ENCODE measurements around the gene ZNF266. TPM values are rescaled to one million over a fixed set of nuclear protein-coding genes. Genes with fewer than 3 reads are reported as not detected.

Gene ZNF266
- polyA plus RNA-seq (2013, experiment 1 of 2), result 10.7 TPM
- 11.9 TPM for polyA plus RNA-seq (2013, experiment 2 of 2)

- Histone ChIP-seq H3K9me3 (ENCODE audit: insufficient read depth, low read depth, low read length) (peaks cover 19% of the 10 kb centered on the region), H3K27me3 (ENCODE audit: insufficient read depth, low read length) (no peaks in the 10 kb centered on the region), H3K4me1 (ENCODE audit: insufficient read depth, low read length) (no peaks in the 10 kb centered on the region; the same call in 1 of the 2 replicates), H3K4me3 (ENCODE audit: low read length) (peak within 1 kb of the TSS; percentile 91), H3K27ac (ENCODE audit: low read depth, low read length) (peak within 1 kb of the TSS; percentile 85), H3K36me3 (ENCODE audit: insufficient read depth, low read length) (peaks cover 21% of the 10 kb centered on the region), H3K9ac (ENCODE audit: low read depth, low read length) (peak within 1 kb of the TSS; percentile 89)
- WGBS, result 20% methylated on average over 55 of the region's 56 CpGs
Observed at GRCh38 chr19:9435279-9436268, at the start of gene ZNF266. TSS of gene ZNF266 (minus strand) at chr19:9435573. CDS start at chr19:9420089, 15,484 bp downstream.

- H3K27me3 ChIP-seq (ENCODE audit: insufficient read depth, low read length), result no peaks in the 10 kb centered on the region
- WGBS, result 86% methylated on average over 2 of the region's 2 CpGs
- H3K36me3 ChIP-seq (ENCODE audit: insufficient read depth, low read length), result 0 out of 2 replicates have a peak, but pooled peaks cover 9% of the 10 kb centered on the region
- H3K4me1 ChIP-seq (ENCODE audit: insufficient read depth, low read length), result no peaks in the 10 kb centered on the region
- H3K27ac ChIP-seq (ENCODE audit: low read depth, low read length), result no peak overlapping the region
- peaks cover 62% of the 10 kb centered on the region for H3K9me3 ChIP-seq (ENCODE audit: insufficient read depth, low read depth, low read length)
- no peak overlapping the region for H3K9ac ChIP-seq (ENCODE audit: low read depth, low read length)
- H3K4me3 ChIP-seq (ENCODE audit: low read length), result no peak overlapping the region
Observed at GRCh38 chr19:9485140-9485539, 49.8 kb upstream of the ZNF266 start.

GRCh38 chr19:9474975-9475374 is 39.6 kb upstream of the ZNF266 start:
- no peak overlapping the region for H3K27ac ChIP-seq (ENCODE audit: low read depth, low read length)
- H3K4me1 ChIP-seq (ENCODE audit: insufficient read depth, low read length), result no peaks in the 10 kb centered on the region
- H3K9ac ChIP-seq (ENCODE audit: low read depth, low read length), result no peak overlapping the region
- peaks cover 41% of the 10 kb centered on the region for H3K36me3 ChIP-seq (ENCODE audit: insufficient read depth, low read length)
- H3K4me3 ChIP-seq (ENCODE audit: low read length), result no peak overlapping the region
- peaks cover 90% of the 10 kb centered on the region for H3K9me3 ChIP-seq (ENCODE audit: insufficient read depth, low read depth, low read length)
- H3K27me3 ChIP-seq (ENCODE audit: insufficient read depth, low read length), result no peaks in the 10 kb centered on the region

DNA sequence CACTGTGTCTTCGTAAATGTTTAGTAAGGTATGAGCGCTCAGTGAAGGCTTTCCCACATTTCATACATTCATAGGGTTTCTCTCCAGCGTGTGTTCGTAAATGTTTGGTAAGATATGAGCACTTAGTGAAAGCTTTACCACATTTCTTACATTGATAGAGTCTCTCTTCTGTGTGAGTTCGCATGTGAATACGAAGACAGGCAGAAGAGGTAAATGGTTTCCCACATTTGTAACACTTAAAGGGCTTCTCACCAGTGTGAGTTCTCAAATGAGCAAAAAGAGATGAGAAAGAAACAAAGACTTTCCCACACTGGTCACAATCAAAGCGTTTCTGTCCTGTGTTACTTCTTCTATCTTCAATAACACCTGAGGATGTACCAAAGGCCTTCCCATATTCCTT is 31.8 kb upstream of the ZNF266 start:
- Histone ChIP-seq H3K4me1 (ENCODE audit: insufficient read depth, low read length) (no peaks in the 10 kb centered on the region), H3K27ac (ENCODE audit: low read depth, low read length) (no peak overlapping the region), H3K9me3 (ENCODE audit: insufficient read depth, low read depth, low read length) (peaks cover 97% of the 10 kb centered on the region), H3K36me3 (ENCODE audit: insufficient read depth, low read length) (peaks cover 46% of the 10 kb centered on the region), H3K4me3 (ENCODE audit: low read length) (no peak overlapping the region; the same call in 1 of the 2 replicates), H3K9ac (ENCODE audit: low read depth, low read length) (no peak overlapping the region), H3K27me3 (ENCODE audit: insufficient read depth, low read length) (no peaks in the 10 kb centered on the region)
- WGBS, result 86% methylated on average over 3 of the region's 7 CpGs

DNA sequence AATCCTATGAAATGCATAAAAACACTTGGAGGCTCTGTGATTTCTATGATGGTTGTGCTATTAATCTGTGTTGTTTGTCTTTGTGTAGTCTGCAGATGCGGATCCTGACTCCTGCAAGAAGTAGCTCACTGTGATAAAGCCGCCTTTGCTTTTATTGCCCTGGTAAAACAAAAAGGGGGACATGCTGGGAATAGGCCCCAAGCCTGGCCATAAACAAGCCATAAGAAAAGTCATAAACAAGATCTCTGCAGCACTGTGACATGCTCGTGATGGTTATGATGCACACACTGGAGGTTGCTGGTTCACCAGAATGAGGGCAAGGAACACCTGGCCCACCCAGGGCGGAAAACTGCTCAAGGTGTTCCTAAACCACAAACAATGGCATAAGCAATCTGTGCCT is 26.6 kb upstream of the ZNF266 start:
- Histone ChIP-seq H3K36me3 (ENCODE audit: insufficient read depth, low read length) (peaks cover 7% of the 10 kb centered on the region), H3K9ac (ENCODE audit: low read depth, low read length) (no peak overlapping the region), H3K27me3 (ENCODE audit: insufficient read depth, low read length) (no peaks in the 10 kb centered on the region), H3K4me1 (ENCODE audit: insufficient read depth, low read length) (no peaks in the 10 kb centered on the region), H3K4me3 (ENCODE audit: low read length) (no peak overlapping the region), H3K27ac (ENCODE audit: low read depth, low read length) (no peak overlapping the region), H3K9me3 (ENCODE audit: insufficient read depth, low read depth, low read length) (peaks cover 94% of the 10 kb centered on the region)
- 86% methylated on average over 4 of the region's 4 CpGs for WGBS

GRCh38 chr19:9456018-9456689 is 20.8 kb upstream of the ZNF266 start:
- no peaks in the 10 kb centered on the region for H3K27me3 ChIP-seq (ENCODE audit: insufficient read depth, low read length)
- no peaks in the 10 kb centered on the region for H3K36me3 ChIP-seq (ENCODE audit: insufficient read depth, low read length)
- no peak overlapping the region for H3K4me3 ChIP-seq (ENCODE audit: low read length)
- peaks cover 94% of the 10 kb centered on the region for H3K9me3 ChIP-seq (ENCODE audit: insufficient read depth, low read depth, low read length)
- H3K4me1 ChIP-seq (ENCODE audit: insufficient read depth, low read length), result no peaks in the 10 kb centered on the region
- no peak overlapping the region for H3K27ac ChIP-seq (ENCODE audit: low read depth, low read length)
- 72% methylated on average over 11 of the region's 13 CpGs for WGBS
- no peak overlapping the region for H3K9ac ChIP-seq (ENCODE audit: low read depth, low read length)

DNA sequence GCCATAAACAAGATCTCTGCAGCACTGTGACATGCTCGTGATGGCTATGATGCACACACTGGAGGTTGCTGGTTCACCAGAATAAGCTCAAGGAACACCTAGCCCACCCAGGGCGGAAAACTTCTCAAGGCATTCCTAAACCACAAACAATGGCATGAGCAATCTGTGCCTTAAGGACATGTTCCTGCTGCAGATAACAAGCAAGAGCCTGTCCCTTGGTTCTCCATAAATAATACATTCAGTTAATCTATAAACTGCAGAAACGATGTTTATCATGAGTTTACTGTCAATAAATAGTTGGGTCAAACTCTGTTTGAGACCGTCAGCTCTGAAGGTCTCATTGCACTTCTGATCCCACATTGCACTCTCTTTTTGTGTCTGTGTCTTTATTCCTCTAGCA is 18.6 kb upstream of the ZNF266 start:
- Histone ChIP-seq H3K4me3 (ENCODE audit: low read length) (no peak overlapping the region), H3K4me1 (ENCODE audit: insufficient read depth, low read length) (no peaks in the 10 kb centered on the region), H3K9ac (ENCODE audit: low read depth, low read length) (no peak overlapping the region), H3K36me3 (ENCODE audit: insufficient read depth, low read length) (no peaks in the 10 kb centered on the region), H3K9me3 (ENCODE audit: insufficient read depth, low read depth, low read length) (peaks cover 94% of the 10 kb centered on the region), H3K27ac (ENCODE audit: low read depth, low read length) (no peak overlapping the region), H3K27me3 (ENCODE audit: insufficient read depth, low read length) (no peaks in the 10 kb centered on the region)
- 90% methylated on average over 4 of the region's 4 CpGs for WGBS

GRCh38 chr19:9445037-9445436 is 9.7 kb upstream of the ZNF266 start:
- Histone ChIP-seq H3K36me3 (ENCODE audit: insufficient read depth, low read length) (no peaks in the 10 kb centered on the region), H3K9me3 (ENCODE audit: insufficient read depth, low read depth, low read length) (peaks cover 80% of the 10 kb centered on the region), H3K27me3 (ENCODE audit: insufficient read depth, low read length) (no peaks in the 10 kb centered on the region), H3K9ac (ENCODE audit: low read depth, low read length) (no peak overlapping the region), H3K4me1 (ENCODE audit: insufficient read depth, low read length) (no peaks in the 10 kb centered on the region), H3K4me3 (ENCODE audit: low read length) (no peak overlapping the region), H3K27ac (ENCODE audit: low read depth, low read length) (no peak overlapping the region)
- no CpG with 5 or more reads among the region's 1 CpG for WGBS

- Histone ChIP-seq H3K4me3 (ENCODE audit: low read length) (peak overlapping the region; percentile 91), H3K9ac (ENCODE audit: low read depth, low read length) (no peak overlapping the region), H3K27me3 (ENCODE audit: insufficient read depth, low read length) (no peaks in the 10 kb centered on the region), H3K27ac (ENCODE audit: low read depth, low read length) (no peak overlapping the region), H3K36me3 (ENCODE audit: insufficient read depth, low read length) (peaks cover 15% of the 10 kb centered on the region), H3K9me3 (ENCODE audit: insufficient read depth, low read depth, low read length) (peaks cover 22% of the 10 kb centered on the region), H3K4me1 (ENCODE audit: insufficient read depth, low read length) (no peaks in the 10 kb centered on the region; the same call in 1 of the 2 replicates)
- WGBS, result 85% methylated on average over 4 of the region's 4 CpGs
Observed at GRCh38 chr19:9436358-9436757, 985 bp upstream of the ZNF266 start.

DNA sequence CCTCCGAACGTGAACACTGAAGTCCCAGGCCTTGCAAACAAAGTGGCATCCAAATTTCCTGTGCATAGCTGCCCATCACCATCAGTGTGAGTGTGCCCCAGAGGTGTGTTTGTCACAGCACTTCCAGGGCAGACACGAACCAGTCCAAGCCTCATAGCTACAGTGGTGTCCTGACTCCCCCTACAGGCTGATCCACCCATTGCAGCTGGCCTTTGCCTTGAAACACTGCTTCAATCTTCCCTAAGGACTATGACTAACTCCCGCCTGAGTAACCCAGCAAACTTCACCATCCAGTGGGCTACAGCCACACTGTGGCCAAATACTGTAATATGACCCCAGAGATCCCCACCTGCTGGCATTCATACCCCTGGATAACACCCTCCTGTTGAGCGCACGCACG is 3.9 kb downstream of the ZNF266 start:
- Histone ChIP-seq H3K36me3 (ENCODE audit: insufficient read depth, low read length) (peaks cover 33% of the 10 kb centered on the region), H3K4me1 (ENCODE audit: insufficient read depth, low read length) (no peaks in the 10 kb centered on the region; the same call in 1 of the 2 replicates), H3K27me3 (ENCODE audit: insufficient read depth, low read length) (no peaks in the 10 kb centered on the region), H3K4me3 (ENCODE audit: low read length) (no peak overlapping the region), H3K9me3 (ENCODE audit: insufficient read depth, low read depth, low read length) (no peaks in the 10 kb centered on the region), H3K27ac (ENCODE audit: low read depth, low read length) (no peak overlapping the region), H3K9ac (ENCODE audit: low read depth, low read length) (no peak overlapping the region)
- 85% methylated on average over 7 of the region's 7 CpGs for WGBS

GRCh38 chr19:9430444-9430843 is 4.9 kb downstream of the ZNF266 start:
- Histone ChIP-seq H3K9me3 (ENCODE audit: insufficient read depth, low read depth, low read length) (no peaks in the 10 kb centered on the region), H3K4me1 (ENCODE audit: insufficient read depth, low read length) (no peaks in the 10 kb centered on the region; the same call in 1 of the 2 replicates), H3K4me3 (ENCODE audit: low read length) (no peak overlapping the region), H3K9ac (ENCODE audit: low read depth, low read length) (no peak overlapping the region), H3K36me3 (ENCODE audit: insufficient read depth, low read length) (peaks cover 42% of the 10 kb centered on the region), H3K27ac (ENCODE audit: low read depth, low read length) (no peak overlapping the region), H3K27me3 (ENCODE audit: insufficient read depth, low read length) (no peaks in the 10 kb centered on the region)
- 89% methylated on average over 1 of the region's 1 CpG for WGBS

Measured in HUES64 (cell line).